Ovary (tissue), 3 donors: ENCODE measurements around the gene HOXA11.

Experiments used
- EP300 ChIP-seq: sonication (generic); formaldehyde crosslinking; IDR thresholded peaks from one replicate; pipeline ENCODE4 v1.6.1; 2017; ENCODE audit warnings: antibody characterized with exemption
- POLR2A ChIP-seq: fragments of 450-650 bp; IDR thresholded peaks from one replicate; pipeline ENCODE4 v1.6.1; 2017; ENCODE audit warnings: antibody characterized with exemption, mild to moderate bottlenecking, moderate library complexity
- TF ChIP-seq, protein P1 (sequence below), 3 donors: fragments of 450-650 bp in 2 of 3; fragments of 200-600 bp in 1 of 3; IDR thresholded peaks; one replicate each; pipeline versions ENCODE4 v1.5.1 to v1.8.0; 2016 to 2022; ENCODE audit warnings: antibody characterized with exemption in 3 of 3, mild to moderate bottlenecking in 1 of 3
- donor health status: DM: no; HTN: no; CAD: no.

GRCh38 chr7:27138985-27139333, 46.1 kb downstream of the HOXA11 start:
- no peak for TF ChIP-seq POLR2A
- TF ChIP-seq, protein P1, sequence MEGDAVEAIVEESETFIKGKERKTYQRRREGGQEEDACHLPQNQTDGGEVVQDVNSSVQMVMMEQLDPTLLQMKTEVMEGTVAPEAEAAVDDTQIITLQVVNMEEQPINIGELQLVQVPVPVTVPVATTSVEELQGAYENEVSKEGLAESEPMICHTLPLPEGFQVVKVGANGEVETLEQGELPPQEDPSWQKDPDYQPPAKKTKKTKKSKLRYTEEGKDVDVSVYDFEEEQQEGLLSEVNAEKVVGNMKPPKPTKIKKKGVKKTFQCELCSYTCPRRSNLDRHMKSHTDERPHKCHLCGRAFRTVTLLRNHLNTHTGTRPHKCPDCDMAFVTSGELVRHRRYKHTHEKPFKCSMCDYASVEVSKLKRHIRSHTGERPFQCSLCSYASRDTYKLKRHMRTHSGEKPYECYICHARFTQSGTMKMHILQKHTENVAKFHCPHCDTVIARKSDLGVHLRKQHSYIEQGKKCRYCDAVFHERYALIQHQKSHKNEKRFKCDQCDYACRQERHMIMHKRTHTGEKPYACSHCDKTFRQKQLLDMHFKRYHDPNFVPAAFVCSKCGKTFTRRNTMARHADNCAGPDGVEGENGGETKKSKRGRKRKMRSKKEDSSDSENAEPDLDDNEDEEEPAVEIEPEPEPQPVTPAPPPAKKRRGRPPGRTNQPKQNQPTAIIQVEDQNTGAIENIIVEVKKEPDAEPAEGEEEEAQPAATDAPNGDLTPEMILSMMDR (IDR thresholded peaks at IDR 0.05) = no peak
- TF ChIP-seq EP300 = no peak
